ENCODE results near the gene TUBB4A.
A peak's percentile ranks its signal among the peaks of the same experiment; 100 is the strongest.

TUBB4A gene

GRCh38 chr19:6470173-6470572 lies 31.9 kb downstream of the TUBB4A start:
- Histone ChIP-seq H3K36me3 (ENCODE audit: control insufficient read depth, insufficient read depth, low read length) (peaks cover 30% of the 10 kb centered on the region), H3K27me3 (replicated peaks; ENCODE audit: control insufficient read depth, insufficient read depth, low read length, poor library complexity, severe bottlenecking) (no peaks in the 10 kb centered on the region), H3K9me3 (ENCODE audit: control insufficient read depth, low read length) (no peaks in the 10 kb centered on the region), H3K27ac (ENCODE audit: insufficient read depth, low read length, poor library complexity, severe bottlenecking) (no peak overlapping the region), H3K4me1 (ENCODE audit: control insufficient read depth, insufficient read depth, low read length, poor library complexity, severe bottlenecking) (no peaks in the 10 kb centered on the region), H3K4me3 (ENCODE audit: insufficient read depth, low read depth, low read length, poor library complexity, severe bottlenecking) (no peak overlapping the region)
- DNase-seq: no peak

- Histone ChIP-seq H3K4me1 (ENCODE audit: control insufficient read depth, insufficient read depth, low read length, poor library complexity, severe bottlenecking) (peaks cover 11% of the 10 kb centered on the region), H3K36me3 (ENCODE audit: control insufficient read depth, insufficient read depth, low read length) (peaks cover 19% of the 10 kb centered on the region), H3K27me3 (replicated peaks; ENCODE audit: control insufficient read depth, insufficient read depth, low read length, poor library complexity, severe bottlenecking) (no peaks in the 10 kb centered on the region), H3K9me3 (ENCODE audit: control insufficient read depth, low read length) (no peaks in the 10 kb centered on the region), H3K4me3 (ENCODE audit: insufficient read depth, low read depth, low read length, poor library complexity, severe bottlenecking) (no peak overlapping the region), H3K27ac (ENCODE audit: insufficient read depth, low read length, poor library complexity, severe bottlenecking) (no peak overlapping the region)
- no peak for DNase-seq
Observed at GRCh38 chr19:6467384-6467783, 34.7 kb downstream of the TUBB4A start.

DNA sequence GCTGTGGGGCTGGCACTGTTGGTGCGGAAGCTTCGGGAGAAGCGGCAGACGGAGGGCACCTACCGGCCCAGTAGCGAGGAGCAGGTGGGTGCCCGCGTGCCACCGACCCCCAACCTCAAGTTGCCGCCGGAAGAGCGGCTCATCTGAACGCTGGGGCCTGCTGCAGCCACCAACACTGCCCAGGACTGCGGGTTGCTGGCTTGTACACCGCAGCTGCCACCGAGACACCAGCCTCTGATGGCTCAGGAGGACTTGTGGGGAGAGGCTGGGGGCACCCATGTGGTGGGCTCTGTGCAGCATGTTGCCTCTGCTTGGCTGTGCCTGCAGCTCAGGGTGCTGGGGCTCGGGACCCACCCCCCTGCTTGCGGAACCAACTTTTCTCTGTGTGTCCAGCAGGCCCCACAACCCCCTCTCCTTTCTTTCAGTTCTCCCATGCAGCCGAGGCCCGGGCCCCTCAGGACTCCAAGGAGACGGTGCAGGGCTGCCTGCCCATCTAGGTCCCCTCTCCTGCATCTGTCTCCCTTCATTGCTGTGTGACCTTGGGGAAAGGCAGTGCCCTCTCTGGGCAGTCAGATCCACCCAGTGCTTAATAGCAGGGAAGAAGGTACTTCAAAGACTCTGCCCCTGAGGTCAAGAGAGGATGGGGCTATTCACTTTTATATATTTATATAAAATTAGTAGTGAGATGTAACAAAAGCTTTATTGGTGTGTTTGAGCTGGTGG lies 35.4 kb downstream of the TUBB4A start:
- H3K4me1 ChIP-seq (ENCODE audit: control insufficient read depth, insufficient read depth, low read length, poor library complexity, severe bottlenecking): peaks cover 11% of the 10 kb centered on the region
- peaks cover 19% of the 10 kb centered on the region for H3K36me3 ChIP-seq (ENCODE audit: control insufficient read depth, insufficient read depth, low read length)
- no peak overlapping the region for H3K4me3 ChIP-seq (ENCODE audit: insufficient read depth, low read depth, low read length, poor library complexity, severe bottlenecking)
- H3K27me3 ChIP-seq (replicated peaks; ENCODE audit: control insufficient read depth, insufficient read depth, low read length, poor library complexity, severe bottlenecking): no peaks in the 10 kb centered on the region
- DNase-seq: no peak
- no peak overlapping the region for H3K27ac ChIP-seq (ENCODE audit: insufficient read depth, low read length, poor library complexity, severe bottlenecking)
- H3K9me3 ChIP-seq (ENCODE audit: control insufficient read depth, low read length): no peaks in the 10 kb centered on the region

GRCh38 chr19:6465663-6466062 lies 36.4 kb downstream of the TUBB4A start:
- Histone ChIP-seq H3K27me3 (replicated peaks; ENCODE audit: control insufficient read depth, insufficient read depth, low read length, poor library complexity, severe bottlenecking) (no peaks in the 10 kb centered on the region), H3K4me3 (ENCODE audit: insufficient read depth, low read depth, low read length, poor library complexity, severe bottlenecking) (no peak overlapping the region), H3K27ac (ENCODE audit: insufficient read depth, low read length, poor library complexity, severe bottlenecking) (no peak overlapping the region), H3K9me3 (ENCODE audit: control insufficient read depth, low read length) (no peaks in the 10 kb centered on the region), H3K4me1 (ENCODE audit: control insufficient read depth, insufficient read depth, low read length, poor library complexity, severe bottlenecking) (peaks cover 11% of the 10 kb centered on the region), H3K36me3 (ENCODE audit: control insufficient read depth, insufficient read depth, low read length) (peaks cover 11% of the 10 kb centered on the region)
- no peak for DNase-seq

DNA sequence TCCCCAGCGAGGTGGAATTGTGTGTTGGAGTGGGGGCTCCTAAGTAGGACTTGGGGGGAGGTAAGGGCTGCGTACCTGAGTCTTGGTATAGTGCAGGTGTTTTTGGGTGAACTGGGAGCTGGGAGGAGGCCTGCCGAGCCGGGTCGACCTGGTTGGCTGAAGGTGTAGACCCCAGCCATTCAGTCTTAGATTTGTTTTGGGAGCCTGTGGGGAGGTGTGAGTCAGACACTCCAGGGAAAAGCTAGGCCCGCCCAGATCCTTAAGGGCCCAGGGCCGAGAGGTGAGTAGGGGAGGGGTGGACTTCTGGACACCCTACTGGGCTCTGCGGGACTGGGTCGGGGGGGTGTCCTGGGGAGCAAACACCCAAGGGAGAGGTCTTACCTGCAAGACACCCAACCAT lies 37.1 kb downstream of the TUBB4A start:
- Histone ChIP-seq H3K4me3 (ENCODE audit: insufficient read depth, low read depth, low read length, poor library complexity, severe bottlenecking) (no peak overlapping the region), H3K9me3 (ENCODE audit: control insufficient read depth, low read length) (no peaks in the 10 kb centered on the region), H3K27me3 (replicated peaks; ENCODE audit: control insufficient read depth, insufficient read depth, low read length, poor library complexity, severe bottlenecking) (no peaks in the 10 kb centered on the region), H3K36me3 (ENCODE audit: control insufficient read depth, insufficient read depth, low read length) (peaks cover 8% of the 10 kb centered on the region), H3K27ac (ENCODE audit: insufficient read depth, low read length, poor library complexity, severe bottlenecking) (no peak overlapping the region), H3K4me1 (ENCODE audit: control insufficient read depth, insufficient read depth, low read length, poor library complexity, severe bottlenecking) (peaks cover 11% of the 10 kb centered on the region)
- DNase-seq: no peak

DNA sequence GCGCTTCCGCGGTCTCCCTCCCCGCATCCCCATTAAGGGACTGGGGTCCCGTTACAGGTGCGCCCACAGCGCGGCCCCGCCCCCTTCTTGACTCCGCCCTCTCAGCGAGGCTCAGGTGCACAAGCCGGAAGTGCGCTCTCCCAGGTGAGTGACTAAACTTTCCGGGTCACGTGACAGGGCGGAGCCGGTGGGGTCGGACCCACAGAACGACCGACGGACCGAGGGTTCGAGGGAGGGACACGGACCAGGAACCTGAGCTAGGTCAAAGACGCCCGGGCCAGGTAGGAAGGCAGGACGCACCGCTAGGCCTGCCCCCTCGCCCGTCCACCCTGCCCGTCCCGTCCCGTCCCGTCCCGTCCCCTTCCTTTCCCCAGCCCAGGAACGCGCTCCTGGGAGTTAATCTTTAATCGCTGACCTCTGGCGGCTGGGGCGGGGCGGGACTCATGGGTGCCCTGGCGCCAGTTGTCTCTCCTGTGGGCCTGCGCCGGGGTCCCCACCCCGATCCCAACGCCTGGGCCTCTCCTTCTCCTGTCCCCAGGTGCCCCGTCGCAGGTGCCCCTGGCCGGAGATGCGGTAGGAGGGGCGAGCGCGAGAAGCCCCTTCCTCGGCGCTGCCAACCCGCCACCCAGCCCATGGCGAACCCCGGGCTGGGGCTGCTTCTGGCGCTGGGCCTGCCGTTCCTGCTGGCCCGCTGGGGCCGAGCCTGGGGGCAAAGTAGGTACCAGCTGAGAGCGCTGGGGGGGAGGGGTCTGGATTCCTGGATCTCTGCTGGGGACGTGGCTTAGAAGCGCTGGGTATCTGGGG lies 37.8 kb downstream of the TUBB4A start, which contains the start of gene CRB3:
CRB3 (plus strand) TSS at position 202 of the 804 bp plus-strand sequence; CDS start at position 633, 431 bp downstream.
- Histone ChIP-seq H3K36me3 (ENCODE audit: control insufficient read depth, insufficient read depth, low read length) (peaks cover 8% of the 10 kb centered on the region), H3K27me3 (replicated peaks; ENCODE audit: control insufficient read depth, insufficient read depth, low read length, poor library complexity, severe bottlenecking) (no peaks in the 10 kb centered on the region), H3K4me3 (ENCODE audit: insufficient read depth, low read depth, low read length, poor library complexity, severe bottlenecking) (peak within 1 kb of the TSS; percentile 43), H3K4me1 (ENCODE audit: control insufficient read depth, insufficient read depth, low read length, poor library complexity, severe bottlenecking) (peaks cover 12% of the 10 kb centered on the region), H3K9me3 (ENCODE audit: control insufficient read depth, low read length) (no peaks in the 10 kb centered on the region), H3K27ac (ENCODE audit: insufficient read depth, low read length, poor library complexity, severe bottlenecking) (no peak within 1 kb of the TSS)
- DNase-seq: peak in 2 of 3 donors; percentile 26 to 32

- Histone ChIP-seq H3K36me3 (ENCODE audit: control insufficient read depth, insufficient read depth, low read length) (peaks cover 3% of the 10 kb centered on the region), H3K4me1 (ENCODE audit: control insufficient read depth, insufficient read depth, low read length, poor library complexity, severe bottlenecking) (peaks cover 18% of the 10 kb centered on the region), H3K27ac (ENCODE audit: insufficient read depth, low read length, poor library complexity, severe bottlenecking) (peak overlapping the region; percentile 87), H3K9me3 (ENCODE audit: control insufficient read depth, low read length) (no peaks in the 10 kb centered on the region), H3K4me3 (ENCODE audit: insufficient read depth, low read depth, low read length, poor library complexity, severe bottlenecking) (peak overlapping the region; percentile 80), H3K27me3 (replicated peaks; ENCODE audit: control insufficient read depth, insufficient read depth, low read length, poor library complexity, severe bottlenecking) (no peaks in the 10 kb centered on the region)
- peak; percentile 87 to 93 (median 91) for DNase-seq
Observed at GRCh38 chr19:6460099-6460884, 41.8 kb downstream of the TUBB4A start.

DNA sequence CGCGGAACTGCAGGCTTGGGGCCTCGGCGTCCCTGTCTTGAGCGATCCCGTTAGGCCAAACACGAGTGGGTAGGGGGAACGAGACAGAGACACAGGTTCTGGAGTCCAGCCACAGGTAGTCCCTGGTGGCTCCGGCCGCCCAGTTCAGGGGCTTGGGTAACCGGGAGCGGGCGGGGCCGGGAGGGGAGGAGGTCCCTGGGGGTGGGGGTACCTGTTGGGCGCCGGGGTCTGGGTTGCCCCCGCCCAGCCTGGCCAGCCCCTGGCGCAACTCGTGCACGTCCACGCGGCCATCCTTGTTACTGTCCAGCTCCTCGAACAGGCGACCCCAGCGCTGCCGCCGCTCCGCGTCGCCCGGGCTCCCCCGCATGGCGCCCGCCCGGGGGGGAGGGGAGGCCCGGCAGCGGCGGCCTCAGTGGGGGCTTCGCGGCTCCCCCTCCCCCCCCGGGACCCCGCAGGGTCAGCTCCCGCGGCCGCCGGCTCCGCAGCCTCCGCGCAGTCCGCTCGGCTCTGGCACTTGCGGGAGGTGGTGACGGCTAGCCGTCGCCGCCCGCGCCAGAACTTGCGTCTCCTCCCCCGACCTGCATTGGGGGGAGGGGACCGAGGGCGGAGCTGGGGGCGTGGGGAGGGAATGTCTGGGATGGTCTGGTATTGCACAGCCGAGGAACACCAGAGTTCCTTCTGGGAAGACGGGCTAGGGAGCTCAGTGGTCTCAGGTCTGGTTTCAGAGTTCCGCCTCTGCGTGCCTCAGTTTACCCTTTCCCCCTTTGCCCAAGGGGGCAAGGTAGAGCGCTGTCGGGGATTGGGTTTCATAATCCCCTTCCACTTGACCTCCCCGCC lies 42.6 kb downstream of the TUBB4A start, which contains the start of gene SLC25A23:
SLC25A23 (minus strand) TSS at position 531 of the 837 bp plus-strand sequence; CDS start at position 367, 164 bp downstream.
- Histone ChIP-seq H3K4me1 (ENCODE audit: control insufficient read depth, insufficient read depth, low read length, poor library complexity, severe bottlenecking) (peaks cover 14% of the 10 kb centered on the region), H3K9me3 (ENCODE audit: control insufficient read depth, low read length) (no peaks in the 10 kb centered on the region), H3K27me3 (replicated peaks; ENCODE audit: control insufficient read depth, insufficient read depth, low read length, poor library complexity, severe bottlenecking) (no peaks in the 10 kb centered on the region), H3K4me3 (ENCODE audit: insufficient read depth, low read depth, low read length, poor library complexity, severe bottlenecking) (peak within 1 kb of the TSS; percentile 80), H3K27ac (ENCODE audit: insufficient read depth, low read length, poor library complexity, severe bottlenecking) (peak within 1 kb of the TSS; percentile 87), H3K36me3 (ENCODE audit: control insufficient read depth, insufficient read depth, low read length) (peaks cover 7% of the 10 kb centered on the region)
- DNase-seq: peak in 2 of 3 donors; percentile 32 to 57

- H3K27me3 ChIP-seq (replicated peaks; ENCODE audit: control insufficient read depth, insufficient read depth, low read length, poor library complexity, severe bottlenecking): no peaks in the 10 kb centered on the region
Observed at GRCh38 chr19:6458695-6459261, 43.3 kb downstream of the TUBB4A start.

More at GRCh38 chr19:6458695-6459261, 43.3 kb downstream of the TUBB4A start:
- peaks cover 2% of the 10 kb centered on the region for H3K9me3 ChIP-seq (ENCODE audit: control insufficient read depth, low read length)
- peaks cover 7% of the 10 kb centered on the region for H3K4me1 ChIP-seq (ENCODE audit: control insufficient read depth, insufficient read depth, low read length, poor library complexity, severe bottlenecking)
- no peak for DNase-seq
- peak overlapping the region; percentile 80 for H3K4me3 ChIP-seq (ENCODE audit: insufficient read depth, low read depth, low read length, poor library complexity, severe bottlenecking)
- peaks cover 14% of the 10 kb centered on the region for H3K36me3 ChIP-seq (ENCODE audit: control insufficient read depth, insufficient read depth, low read length)
- no peak overlapping the region for H3K27ac ChIP-seq (ENCODE audit: insufficient read depth, low read length, poor library complexity, severe bottlenecking)
